ENCODE results near the gene SOS2.

- no peak for TF ChIP-seq POLR2A (IDR thresholded peaks at IDR 0.05; ENCODE audit: control extremely low read depth in 1 of 2, low read depth in 2 of 2, low read length in 2 of 2)
- TF ChIP-seq CREB1 (IDR thresholded peaks at IDR 0.05) = no peak
- TF ChIP-seq CTCF (IDR thresholded peaks at IDR 0.05; ENCODE audit: control extremely low read depth in 1 of 3, insufficient read depth in 1 of 3, low read depth in 1 of 3, low read length in 3 of 3) = peak in 2 of 3 experiments; percentile 21 to 35; a peak in 2 of 4 replicates
- no peak for TF ChIP-seq GTF2F1 (IDR thresholded peaks at IDR 0.05; ENCODE audit: borderline replicate concordance, low read depth, low read length)
- no peak for TF ChIP-seq USF2 (IDR thresholded peaks at IDR 0.05; ENCODE audit: low read length)
- no peak for TF ChIP-seq TEAD4 (IDR thresholded peaks at IDR 0.05; ENCODE audit: low read depth, low read length)
- no peak for TF ChIP-seq MAX (IDR thresholded peaks at IDR 0.05)
- TF ChIP-seq CHD2 (IDR thresholded peaks at IDR 0.05; ENCODE audit: low read length) = no peak
- TF ChIP-seq GABPA (IDR thresholded peaks at IDR 0.05; ENCODE audit: borderline replicate concordance, insufficient read depth, low read length) = no peak
- TF ChIP-seq TBP (IDR thresholded peaks at IDR 0.05; ENCODE audit: low read depth, low read length) = no peak
- TF ChIP-seq MAFK (IDR thresholded peaks at IDR 0.05; ENCODE audit: low read depth, low read length) = no peak
- no peak for TF ChIP-seq RFX5 (IDR thresholded peaks at IDR 0.05; ENCODE audit: borderline replicate concordance, low read depth, low read length)
- no peak for TF ChIP-seq RNF2 (IDR thresholded peaks at IDR 0.05; ENCODE audit: borderline replicate concordance, low read depth, low read length, missing control alignments, poor library complexity, severe bottlenecking)
- TF ChIP-seq SP1 (IDR thresholded peaks at IDR 0.05; ENCODE audit: low read depth, low read length) = no peak
These were observed 122.0 kb downstream of the SOS2 start for GRCh38 chr14:50109342-50109741.

All from H1 (cell line).